HG02973 (cell line): ENCODE measurements around the gene GMPR.

Experiments used
- ATAC-seq: cut with Tn5 transposase; IDR thresholded peaks from one replicate; pipeline ENCODE4 v1.9.1; 2021; ENCODE audit warnings: moderate library complexity; ENCODE audit not compliant: unreplicated experiment

The GMPR gene

GRCh38 chr6:16238057-16238962 lies at the start of gene GMPR:
Gene GMPR (plus strand): TSS chr6:16238587. CDS start chr6:16238694, 107 bp downstream.
- peak; percentile 59 for ATAC-seq

- ATAC-seq: no peak
Observed at GRCh38 chr6:16190214-16190613, 48.2 kb upstream of the GMPR start.

DNA sequence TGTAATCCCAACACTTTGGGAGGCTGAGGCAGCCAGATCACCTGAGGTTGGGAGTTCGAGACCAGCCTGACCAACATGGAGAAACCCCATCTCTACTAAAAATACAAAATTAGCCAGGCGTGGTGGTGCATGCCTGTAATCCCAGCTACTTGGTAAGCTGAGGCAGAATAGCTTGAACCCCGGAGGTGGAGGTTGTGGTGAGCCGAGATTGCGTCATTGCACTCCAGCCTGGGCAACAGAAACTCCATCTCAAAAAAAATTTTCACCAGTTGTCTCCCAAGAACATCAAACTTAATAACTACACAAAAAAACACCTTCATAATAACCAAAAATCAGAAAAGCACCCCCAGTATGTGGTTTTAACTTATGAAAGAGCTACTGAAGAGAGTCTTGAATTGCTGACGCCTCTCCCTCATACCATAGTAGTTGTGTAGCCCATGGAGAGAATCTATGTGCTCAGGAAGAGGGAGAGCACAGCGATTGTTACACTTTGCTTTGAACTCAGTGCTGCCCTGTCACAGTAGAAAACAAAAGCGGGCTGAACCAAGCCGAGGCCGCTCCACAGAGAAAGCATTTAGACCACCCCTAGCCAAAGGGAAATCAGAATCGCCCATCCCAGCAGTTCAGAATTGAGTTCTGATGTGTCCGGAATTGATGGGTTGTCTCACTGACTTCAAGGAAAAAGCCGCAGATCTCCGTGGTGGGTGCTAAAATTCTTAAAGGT lies 42.0 kb upstream of the GMPR start:
- no peak for ATAC-seq

DNA sequence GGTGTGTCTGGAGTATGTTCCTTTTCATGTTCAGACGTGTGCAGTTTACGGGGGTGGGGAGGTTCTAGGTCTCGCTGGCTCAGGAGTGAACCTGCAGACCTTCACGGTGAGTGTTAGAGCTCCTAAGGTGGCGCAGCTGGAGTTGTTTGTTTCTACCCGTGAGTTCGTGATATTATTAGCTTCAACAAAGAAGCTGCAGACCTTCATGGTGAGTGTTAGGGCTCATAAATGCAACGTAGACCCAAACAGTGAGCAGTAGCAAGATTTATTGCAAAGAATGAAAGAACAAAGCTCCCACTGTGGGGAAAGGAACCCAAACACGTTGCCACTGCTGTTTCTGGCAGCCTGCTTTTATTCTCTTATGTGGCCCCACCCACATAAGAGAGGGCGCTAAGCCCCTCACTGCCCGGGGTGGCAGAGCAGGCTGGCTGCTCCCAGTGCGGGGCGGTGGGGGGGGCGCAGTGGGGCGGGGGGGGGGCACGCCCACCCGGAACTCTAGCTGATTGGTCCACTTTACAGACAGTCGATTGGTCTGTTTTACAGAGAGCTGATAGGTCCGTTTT lies 41.3 kb upstream of the GMPR start:
- no peak for ATAC-seq

DNA sequence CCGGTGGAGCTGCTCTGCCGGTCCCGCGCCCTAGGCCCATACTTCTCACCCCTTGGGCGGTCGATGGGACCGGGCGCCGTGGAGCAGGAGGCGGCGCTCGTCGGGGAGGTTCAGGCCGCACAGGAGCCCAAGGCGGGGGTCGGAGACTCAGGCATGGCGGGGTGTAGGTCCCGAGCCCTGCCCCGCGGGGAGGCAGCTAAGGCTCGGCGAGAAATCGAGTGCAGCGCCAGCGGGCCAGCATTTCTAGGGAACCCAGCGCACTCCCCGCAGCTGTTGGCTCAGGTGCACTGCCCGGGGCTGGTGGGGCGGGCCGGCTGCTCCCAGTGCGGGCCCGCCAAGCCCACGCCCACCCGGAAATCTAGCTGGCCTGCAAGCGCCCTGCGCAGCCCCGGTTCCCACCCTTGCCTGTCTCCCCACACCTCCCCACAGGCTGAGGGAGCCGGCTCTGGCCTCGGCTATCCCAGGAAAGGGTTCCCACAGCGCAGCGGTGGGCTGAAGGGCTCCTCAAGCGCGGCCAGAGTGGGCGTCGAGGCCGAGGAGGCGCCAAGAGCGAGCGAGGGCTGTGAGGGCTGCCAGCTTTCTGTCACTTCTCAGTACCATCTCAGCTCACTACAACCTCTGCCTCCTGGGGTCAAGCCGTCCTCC lies 40.2 kb upstream of the GMPR start:
- ATAC-seq: no peak

DNA sequence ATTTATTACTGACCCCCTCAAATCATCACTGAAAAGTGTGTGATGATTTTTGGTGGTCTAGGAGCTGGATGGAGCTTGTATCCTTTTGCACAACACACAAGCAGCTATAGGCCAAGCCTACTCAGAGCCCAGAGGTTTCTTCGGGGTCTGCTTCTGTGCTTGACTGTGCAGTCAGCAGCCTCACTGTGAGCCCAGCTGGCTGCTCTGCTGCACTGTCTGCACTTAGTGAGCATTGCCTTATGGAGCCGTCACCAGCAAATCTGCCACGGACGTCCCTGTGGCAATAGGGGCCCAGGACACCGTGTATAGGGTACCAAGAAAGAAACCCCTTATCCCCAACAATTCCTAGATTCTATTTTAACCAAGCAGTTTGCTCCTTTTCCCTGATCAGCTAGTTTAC lies 38.6 kb upstream of the GMPR start:
- no peak for ATAC-seq

GRCh38 chr6:16200321-16200883 lies 38.0 kb upstream of the GMPR start:
- no peak for ATAC-seq

DNA sequence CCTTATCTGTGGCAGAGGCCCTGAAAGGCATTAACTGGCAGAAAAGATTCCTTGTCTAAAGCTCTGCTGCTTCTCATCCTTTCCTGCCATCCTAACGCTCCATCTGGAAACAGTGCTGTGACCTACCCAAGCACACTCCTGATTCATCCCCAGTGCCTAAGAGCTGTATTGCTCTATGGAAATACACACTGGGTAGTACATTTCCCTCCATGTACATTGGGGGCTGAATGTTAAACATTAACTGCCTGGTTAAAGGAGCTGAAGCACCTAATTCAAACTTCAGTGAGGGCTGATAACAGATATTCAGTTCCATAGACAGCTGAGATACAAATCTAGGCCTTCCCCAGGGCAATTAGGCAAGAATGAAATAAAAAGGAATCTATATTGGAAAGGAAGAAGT lies 36.7 kb upstream of the GMPR start:
- ATAC-seq: no peak

DNA sequence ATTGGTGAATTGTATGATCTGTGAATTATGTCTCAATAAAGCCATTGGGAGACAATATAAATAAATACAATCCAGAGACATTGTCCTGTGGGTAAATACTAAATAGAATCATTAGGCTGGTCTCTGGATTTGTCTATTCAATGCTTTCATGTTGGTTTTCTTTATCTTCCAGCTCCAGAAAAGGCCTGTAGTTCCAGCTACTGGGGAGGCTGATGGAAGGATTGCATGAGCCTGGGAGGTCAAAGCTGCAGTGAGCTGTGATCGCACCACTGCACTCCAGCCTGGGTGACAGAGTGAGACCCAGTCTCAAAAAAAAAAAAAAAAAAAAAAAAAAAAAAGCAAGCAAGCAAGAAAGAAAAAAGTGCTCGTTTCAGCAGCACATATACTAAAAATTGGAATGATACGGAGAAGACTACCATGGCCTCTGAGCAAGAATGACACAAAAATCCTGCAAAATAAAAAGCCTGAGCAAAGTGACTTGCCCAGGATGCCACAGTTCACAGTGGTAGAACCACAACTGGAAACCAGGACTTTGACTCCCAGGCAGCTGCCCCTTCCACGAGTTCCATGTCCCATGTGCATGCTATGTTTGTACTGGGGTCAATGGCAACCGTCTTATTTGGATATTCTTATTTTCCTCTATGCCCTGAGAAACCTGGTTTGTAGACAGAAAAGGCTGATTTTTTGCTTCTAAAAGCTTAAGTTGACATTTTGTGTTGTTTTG lies 33.6 kb upstream of the GMPR start:
- ATAC-seq: no peak

DNA sequence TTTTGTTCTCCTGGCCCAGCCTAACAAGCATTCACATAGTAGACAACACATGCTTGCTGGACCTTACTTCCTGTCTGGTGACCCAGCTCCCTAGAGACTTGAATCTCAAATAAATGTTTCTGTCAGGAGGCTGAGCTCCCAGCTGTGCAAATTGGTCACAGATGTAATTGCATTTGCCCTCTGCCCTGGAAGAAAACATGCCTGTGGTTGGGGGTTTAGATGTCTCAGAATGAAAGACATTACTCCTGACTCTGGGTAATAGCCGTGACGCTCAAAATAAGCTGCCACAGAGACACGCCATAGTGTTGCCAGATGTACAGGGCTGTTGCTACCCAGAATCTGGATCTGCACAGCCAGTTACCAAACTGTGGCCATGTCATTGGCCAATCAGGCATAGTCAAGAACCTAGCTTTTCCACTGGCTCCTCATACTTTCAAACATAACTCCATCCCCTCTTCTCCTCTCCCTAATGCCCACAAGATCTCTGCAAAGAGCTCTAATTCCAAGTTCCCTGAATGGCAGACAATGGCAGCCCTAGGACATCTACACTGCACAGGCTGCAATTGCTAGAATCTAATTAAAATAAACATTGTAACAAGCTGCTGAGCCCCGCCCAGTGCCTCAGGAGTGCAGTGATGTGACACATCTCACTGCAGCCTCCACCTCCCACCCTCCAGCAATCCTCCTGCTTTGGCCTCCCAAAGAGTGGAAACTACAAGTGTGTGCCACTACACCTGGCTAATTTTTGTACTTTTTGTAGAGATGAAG lies 32.8 kb upstream of the GMPR start:
- peak; percentile 92 for ATAC-seq

- ATAC-seq: no peak
Observed at GRCh38 chr6:16206595-16207037, 31.8 kb upstream of the GMPR start.

DNA sequence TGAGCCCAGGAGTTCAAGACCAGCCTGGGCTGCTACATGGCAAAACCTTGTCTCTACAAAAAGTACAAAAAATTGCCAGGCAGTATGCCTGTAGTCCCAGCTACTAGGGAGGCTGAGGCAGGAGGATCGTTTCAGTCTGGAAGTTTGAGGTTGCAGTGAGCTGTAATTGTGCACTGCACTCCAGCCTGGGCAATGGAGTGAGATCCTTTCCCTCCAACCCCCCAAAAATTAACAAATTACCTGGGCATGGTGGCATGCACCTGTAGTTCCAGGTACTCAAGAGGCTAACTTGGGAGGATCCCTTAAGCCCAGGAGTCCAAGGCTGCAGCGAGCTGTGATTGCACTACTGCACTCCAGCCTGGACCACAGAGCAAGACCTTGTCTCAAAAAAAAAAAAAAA lies 29.4 kb upstream of the GMPR start:
- no peak for ATAC-seq

DNA sequence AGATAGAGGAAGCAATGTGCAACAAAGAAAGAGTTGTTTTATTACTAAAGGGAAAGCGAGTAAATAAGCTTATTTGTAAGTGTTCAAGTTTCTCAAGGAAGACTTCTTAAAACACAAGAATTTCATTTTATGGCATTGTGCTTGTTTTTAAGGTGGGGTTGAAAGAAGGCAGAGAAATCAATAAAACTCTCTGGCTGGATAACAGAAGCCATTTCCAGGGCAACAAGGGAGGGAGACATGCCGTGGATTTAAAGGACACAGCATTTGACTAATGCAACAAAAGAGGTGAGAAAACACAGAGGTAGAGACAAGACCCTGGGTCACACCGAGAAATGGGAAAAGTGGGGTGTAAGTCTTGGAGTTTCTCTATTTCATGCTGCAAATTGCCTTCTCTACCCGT lies 28.8 kb upstream of the GMPR start:
- no peak for ATAC-seq

DNA sequence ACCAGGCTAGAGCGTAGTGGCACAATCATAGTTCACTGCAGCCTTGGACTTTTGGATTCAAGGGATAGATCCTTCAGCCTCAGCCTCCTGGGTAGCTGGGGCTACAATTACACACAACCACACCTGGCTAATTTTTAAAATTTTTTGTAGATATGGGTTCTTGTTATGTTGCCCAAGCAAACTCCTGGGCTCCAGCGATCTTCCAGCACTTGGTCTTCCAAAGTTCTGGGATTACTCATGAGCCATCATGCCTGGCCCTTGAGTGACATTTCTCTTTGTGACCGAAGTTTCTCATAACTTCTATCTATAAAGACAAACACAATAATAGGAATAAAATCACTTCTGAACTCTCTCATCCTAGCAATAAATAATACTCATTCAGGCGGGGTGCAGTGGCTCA lies 26.1 kb upstream of the GMPR start:
- ATAC-seq: no peak

DNA sequence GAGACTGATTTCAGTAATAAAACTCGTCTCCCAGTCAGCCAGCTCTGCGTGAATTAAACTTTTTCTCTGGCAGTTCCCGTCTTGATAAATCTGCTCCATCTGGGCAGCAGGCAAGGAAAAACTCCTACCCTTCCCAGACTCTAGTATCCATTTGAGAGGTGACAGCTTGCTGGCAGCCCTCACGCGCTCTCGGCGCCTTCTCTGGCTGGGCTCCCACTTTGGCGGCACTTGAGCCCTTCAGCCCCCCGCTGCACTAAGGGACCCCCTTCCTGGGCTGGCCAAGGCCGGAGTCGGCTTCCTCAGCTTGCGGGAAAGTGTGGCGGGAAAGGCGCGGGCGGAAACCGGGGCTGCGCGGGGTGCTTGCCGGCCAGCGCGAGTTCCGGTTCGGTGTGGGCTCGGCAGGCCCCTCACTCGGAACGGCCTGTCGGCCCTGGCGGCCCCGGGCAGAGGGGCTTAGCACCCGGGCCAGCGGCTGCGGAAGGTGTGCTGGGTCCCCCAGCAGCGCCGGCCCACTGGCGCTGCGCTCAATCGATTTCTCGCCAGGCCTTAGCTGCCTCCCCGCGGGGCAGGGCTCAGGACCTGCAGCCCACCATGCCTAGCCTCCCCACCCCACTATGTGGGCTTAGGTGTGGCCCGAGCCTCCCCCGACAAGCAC lies 21.8 kb upstream of the GMPR start:
- ATAC-seq: no peak

- no peak for ATAC-seq
Observed at GRCh38 chr6:16217156-16217721, 21.1 kb upstream of the GMPR start.

DNA sequence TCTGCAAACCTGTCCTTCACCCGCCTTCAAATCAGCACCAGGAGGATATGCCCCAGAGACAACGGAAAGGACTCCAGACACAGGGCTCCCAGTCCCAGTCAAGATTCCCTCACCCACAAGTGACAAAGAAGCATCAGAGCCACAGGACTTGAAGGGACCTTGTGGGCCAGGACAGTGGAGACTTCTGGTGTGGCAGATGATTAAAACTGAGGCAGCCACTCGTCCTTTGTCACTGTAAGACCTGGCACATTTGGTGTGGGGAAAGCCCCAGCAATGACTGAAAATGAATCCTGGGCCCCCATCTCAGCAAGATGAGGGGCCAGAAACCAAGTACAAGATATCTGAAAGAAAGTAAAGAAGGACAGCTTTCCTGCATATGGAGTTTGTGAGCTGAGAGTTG lies 15.6 kb upstream of the GMPR start:
- no peak for ATAC-seq

- ATAC-seq: no peak
Observed at GRCh38 chr6:16223362-16223761, 15.0 kb upstream of the GMPR start.

- no peak for ATAC-seq
Observed at GRCh38 chr6:16224409-16224808, 14.0 kb upstream of the GMPR start.
